GM23248 (cell line): ENCODE results near the gene EEF1AKMT4. TPM values are rescaled to one million over a fixed set of nuclear protein-coding genes. Genes with fewer than 3 reads are reported as not detected.

Experiments used
- DNase-seq: peaks from one replicate; pipeline ENCODE4 v3.0.0-alpha.2; 2015
- H2AFZ ChIP-seq: fragments of 200-600 bp; sonication (generic); 2 replicates; pipeline ENCODE4 v1.6.1; 2016; ENCODE audit warnings: antibody characterized with exemption
- H3F3A ChIP-seq: fragments of 200-600 bp; sonication (generic); 2 replicates; pipeline ENCODE4 v1.6.1; 2016; ENCODE audit warnings: mild to moderate bottlenecking, antibody characterized with exemption, mixed run types; ENCODE audit not compliant: insufficient read depth
- H3K27ac ChIP-seq: fragments of 200-600 bp; sonication (generic); 2 replicates; pipeline ENCODE4 v1.5.1; 2016; ENCODE audit warnings: mild to moderate bottlenecking
- H3K27me3 ChIP-seq: fragments of 200-600 bp; sonication (generic); replicated peaks from 2 replicates; pipeline ENCODE4 v1.6.1; 2016; ENCODE audit warnings: mild to moderate bottlenecking; ENCODE audit not compliant: insufficient read depth
- H3K36me3 ChIP-seq: fragments of 200-600 bp; sonication (generic); 2 replicates; pipeline ENCODE4 v1.6.1; 2016; ENCODE audit warnings: low read depth, mild to moderate bottlenecking
- H3K4me1 ChIP-seq: fragments of 200-600 bp; sonication (generic); 2 replicates; pipeline ENCODE4 v1.6.1; 2016; ENCODE audit warnings: mild to moderate bottlenecking; ENCODE audit not compliant: insufficient read depth
- H3K4me2 ChIP-seq: fragments of 200-600 bp; sonication (generic); one replicate; pipeline ENCODE4 v1.6.1; 2016; ENCODE audit warnings: mild to moderate bottlenecking; ENCODE audit not compliant: unreplicated experiment
- H3K4me3 ChIP-seq: fragments of 200-600 bp; sonication (generic); 2 replicates; pipeline ENCODE4 v1.5.1; 2016; ENCODE audit warnings: mild to moderate bottlenecking
- H3K79me2 ChIP-seq: fragments of 200-600 bp; sonication (generic); 2 replicates; pipeline ENCODE4 v1.6.1; 2016; ENCODE audit warnings: mild to moderate bottlenecking; ENCODE audit not compliant: insufficient read depth
- H3K9ac ChIP-seq: fragments of 200-600 bp; sonication (generic); 2 replicates; pipeline ENCODE4 v1.6.1; 2016; ENCODE audit warnings: mild to moderate bottlenecking
- H3K9me2 ChIP-seq: fragments of 200-600 bp; sonication (generic); 2 replicates; pipeline ENCODE4 v1.6.1; 2016; ENCODE audit warnings: mixed run types, mild to moderate bottlenecking, moderate library complexity; ENCODE audit not compliant: insufficient read depth
- H3K9me3 ChIP-seq: fragments of 200-600 bp; sonication (generic); one replicate; pipeline ENCODE4 v1.6.1; 2017; ENCODE audit warnings: low read depth
- H4K20me1 ChIP-seq: fragments of 200-600 bp; sonication (generic); 2 replicates; pipeline ENCODE4 v1.6.0; 2016; ENCODE audit not compliant: insufficient read depth
- EZH2 ChIP-seq: fragments of 200-600 bp; sonication (generic); IDR thresholded peaks from 2 replicates; pipeline ENCODE4 v1.6.1; 2018; ENCODE audit warnings: antibody characterized with exemption, mild to moderate bottlenecking; ENCODE audit not compliant: insufficient read depth, poor library complexity, severe bottlenecking
- EZH2phosphoT487 ChIP-seq: fragments of 200-600 bp; sonication (generic); IDR thresholded peaks from 2 replicates; pipeline ENCODE4 v1.6.1; 2018; ENCODE audit warnings: antibody characterized with exemption, moderate library complexity, mild to moderate bottlenecking, low read depth; ENCODE audit not compliant: insufficient read depth
- WGBS, 2 experiments: methylation state at CpG; one replicate each; pipeline ENCODE4 v1.1.6; 2015 to 2017; ENCODE audit warnings: low lambda C conversion rate in 2 of 2, low coverage in 1 of 2; ENCODE audit errors: missing lambda C conversion rate in 2 of 2; 5-methylcytosine and 5-hydroxymethylcytosine counted together
- in situ Hi-C: fragments of 300-500 bp; cut with MboI; formaldehyde crosslinking; loops from 2 replicates; pipeline ENCODE4 v1.15.0; 2020
- polyA plus RNA-seq: library from polyadenylated mRNA; unstranded; fragments of >200 nt; fragmentation: Nextera tagmentation; extraction: Ambion mirVana; gene quantifications from 2 replicates; pipeline ENCODE4 v1.2.1, GENCODE V29; 2016
- total RNA-seq: library from RNA; depleted of rRNA; stranded (reverse); fragments of >200 nt; shearing (Covaris generic); gene quantifications from 2 replicates; pipeline ENCODE4 v1.2.3, GENCODE V29; 2014

Gene EEF1AKMT4
- total and polyA plus RNA-seq, 2 experiments from 2014 or later: 5.3 to 7.2 TPM

GRCh38 chr3:184237211-184237610 lies 12.3 kb upstream of the EEF1AKMT4 start:
- WGBS, 2 experiments: 67 to 70% methylated on average over 6 to 7 of the region's 7 CpGs
- Histone ChIP-seq H3K27ac (no peak overlapping the region), H3K79me2 (no peaks in the 10 kb centered on the region), H3K9me3 (no peaks in the 10 kb centered on the region), H3K4me1 (no peaks in the 10 kb centered on the region), H3K9me2 (no peaks in the 10 kb centered on the region), H3K9ac (no peak overlapping the region), H4K20me1 (no peaks in the 10 kb centered on the region), H3F3A (no peaks in the 10 kb centered on the region), H3K36me3 (no peaks in the 10 kb centered on the region), H3K4me3 (no peak overlapping the region), H2AFZ (no peak overlapping the region), H3K27me3 (no peaks in the 10 kb centered on the region), H3K4me2 (no peak overlapping the region)
- no peak for DNase-seq
- in situ Hi-C loops: no loop called here
- no peak for TF ChIP-seq EZH2phosphoT487
- TF ChIP-seq EZH2: no peak

GRCh38 chr3:184237807-184238206 lies 11.7 kb upstream of the EEF1AKMT4 start:
- Histone ChIP-seq H3K9ac (no peak overlapping the region), H3K4me1 (no peaks in the 10 kb centered on the region), H4K20me1 (no peaks in the 10 kb centered on the region), H3K4me2 (no peak overlapping the region), H3K27ac (no peak overlapping the region), H3K36me3 (no peaks in the 10 kb centered on the region), H2AFZ (no peak overlapping the region), H3K79me2 (no peaks in the 10 kb centered on the region), H3K4me3 (no peak overlapping the region), H3F3A (no peaks in the 10 kb centered on the region), H3K9me3 (no peaks in the 10 kb centered on the region), H3K9me2 (no peaks in the 10 kb centered on the region), H3K27me3 (no peaks in the 10 kb centered on the region)
- TF ChIP-seq EZH2 (no peak), EZH2phosphoT487 (no peak)
- 28 to 44% methylated on average over 1 of the region's 1 CpG for WGBS, 2 experiments
- DNase-seq: no peak
- in situ Hi-C loops: no loop called here

GRCh38 chr3:184238246-184238818 lies 11.1 kb upstream of the EEF1AKMT4 start:
- Histone ChIP-seq H3K27me3 (no peaks in the 10 kb centered on the region), H3K36me3 (no peaks in the 10 kb centered on the region), H4K20me1 (no peaks in the 10 kb centered on the region), H3K9me3 (no peaks in the 10 kb centered on the region), H2AFZ (no peak overlapping the region), H3K9ac (no peak overlapping the region), H3K27ac (no peak overlapping the region), H3K79me2 (no peaks in the 10 kb centered on the region), H3F3A (no peaks in the 10 kb centered on the region), H3K4me1 (no peaks in the 10 kb centered on the region), H3K4me3 (no peak overlapping the region), H3K9me2 (no peaks in the 10 kb centered on the region), H3K4me2 (no peak overlapping the region)
- 58 to 62% methylated on average over 13 of the region's 13 CpGs for WGBS, 2 experiments
- TF ChIP-seq EZH2 (no peak), EZH2phosphoT487 (no peak)
- in situ Hi-C loops: no loop called here
- DNase-seq: no peak

- WGBS, 2 experiments: 77 to 81% methylated on average over 8 of the region's 8 CpGs
- in situ Hi-C loops: no loop called here
- no peaks in the 10 kb centered on the region for H3K36me3 ChIP-seq
Measured at GRCh38 chr3:184239221-184239620, 10.3 kb upstream of the EEF1AKMT4 start.

GRCh38 chr3:184239708-184240107 lies 9.8 kb upstream of the EEF1AKMT4 start:
- 54 to 63% methylated on average over 6 to 7 of the region's 7 CpGs for WGBS, 2 experiments
- Histone ChIP-seq H2AFZ (no peak overlapping the region), H3K9ac (no peak overlapping the region), H4K20me1 (no peaks in the 10 kb centered on the region), H3F3A (no peaks in the 10 kb centered on the region), H3K27me3 (no peaks in the 10 kb centered on the region), H3K9me2 (no peaks in the 10 kb centered on the region), H3K36me3 (no peaks in the 10 kb centered on the region), H3K27ac (no peak overlapping the region), H3K4me2 (no peak overlapping the region), H3K4me1 (no peaks in the 10 kb centered on the region), H3K79me2 (no peaks in the 10 kb centered on the region), H3K4me3 (no peak overlapping the region), H3K9me3 (no peaks in the 10 kb centered on the region)
- no peak for DNase-seq
- TF ChIP-seq EZH2 (no peak), EZH2phosphoT487 (no peak)
- in situ Hi-C loops: no loop called here

More at GRCh38 chr3:184239221-184239620, 10.3 kb upstream of the EEF1AKMT4 start:
- H3K4me3 ChIP-seq: no peak overlapping the region
- no peaks in the 10 kb centered on the region for H3K4me1 ChIP-seq
- H3K9me2 ChIP-seq: no peaks in the 10 kb centered on the region
- H3K9ac ChIP-seq: no peak overlapping the region
- no peak overlapping the region for H3K27ac ChIP-seq
- no peak overlapping the region for H3K4me2 ChIP-seq
- no peaks in the 10 kb centered on the region for H3F3A ChIP-seq
- TF ChIP-seq EZH2 (no peak), EZH2phosphoT487 (no peak)
- H4K20me1 ChIP-seq: no peaks in the 10 kb centered on the region
- H3K27me3 ChIP-seq: no peaks in the 10 kb centered on the region
- no peaks in the 10 kb centered on the region for H3K79me2 ChIP-seq
- H2AFZ ChIP-seq: no peak overlapping the region
- H3K9me3 ChIP-seq: no peaks in the 10 kb centered on the region
- no peak for DNase-seq
